ENCODE measurements around the gene SZRD1. TPM values are rescaled to one million over a fixed set of nuclear protein-coding genes. Genes with fewer than 3 reads are reported as not detected.
A peak's percentile ranks its signal among the peaks of the same experiment; 100 is the strongest.

Gene SZRD1
- total and polyA plus RNA-seq, 9 of the 15 experiments (the other 6 are each of a cell fraction or from before 2014, with no cell fraction given): 3.9 to 149 (median 82.5) TPM

- TF ChIP-seq ATF4 (CRISPR knock-in tag; IDR thresholded peaks at IDR 0.05): no peak
- TF ChIP-seq PCBP1 (IDR thresholded peaks at IDR 0.05; ENCODE audit: low read depth, low read length, poor library complexity, severe bottlenecking): no peak
- peak; percentile 37; the same call in 1 of the 2 replicates for TF ChIP-seq GABPA (tag; conservative IDR thresholded peaks at IDR 0.05; ENCODE audit: low read depth)
- TF ChIP-seq ZFX (CRISPR knock-in tag; IDR thresholded peaks at IDR 0.05): no peak; the same call in 1 of the 2 replicates
- TF ChIP-seq PREB (CRISPR knock-in tag; IDR thresholded peaks at IDR 0.05): no peak
- TF ChIP-seq PKNOX1 (IDR thresholded peaks at IDR 0.05): no peak
- TF ChIP-seq NONO (IDR thresholded peaks at IDR 0.05; ENCODE audit: low read depth in 2 of 2, low read length in 1 of 2): no peak
- TF ChIP-seq ZC3H4 (CRISPR knock-in tag; IDR thresholded peaks at IDR 0.05; ENCODE audit: borderline replicate concordance): no peak
- TF ChIP-seq MXI1 (IDR thresholded peaks at IDR 0.05; ENCODE audit: low read depth, low read length): no peak
- TF ChIP-seq ZNF395 (CRISPR knock-in tag; IDR thresholded peaks at IDR 0.05): 0 out of 2 replicates have a peak, but pooled peaks have one; percentile 8
- no peak for TF ChIP-seq SIN3A (IDR thresholded peaks at IDR 0.05; ENCODE audit: borderline replicate concordance in 2 of 2, control insufficient read depth in 1 of 2, low read depth in 2 of 2, low read length in 2 of 2)
- peak; percentile 18; the same call in 1 of the 2 replicates for TF ChIP-seq HMBOX1 (IDR thresholded peaks at IDR 0.05)
- TF ChIP-seq CREB3L1 (IDR thresholded peaks at IDR 0.05; ENCODE audit: borderline replicate concordance, low read depth): no peak
- no peak for TF ChIP-seq RBM17 (IDR thresholded peaks at IDR 0.05; ENCODE audit: borderline replicate concordance, low read depth, low read length)
- TF ChIP-seq FOS (IDR thresholded peaks at IDR 0.05; ENCODE audit: extremely low read depth, insufficient read length): no peak
- no peak for TF ChIP-seq CBX2 (IDR thresholded peaks at IDR 0.05; ENCODE audit: insufficient read depth, low read length, poor library complexity, severe bottlenecking)
- TF ChIP-seq HCFC1 (IDR thresholded peaks at IDR 0.05; ENCODE audit: low read depth, low read length): no peak
Observed at GRCh38 chr1:16352842-16353535, 14.1 kb upstream of the SZRD1 start (continued).
